H9 (cell line): Measurements from ENCODE around the gene COL5A2. TPM values are rescaled to one million over a fixed set of nuclear protein-coding genes. Genes with fewer than 3 reads are reported as not detected.

Source experiments
- DNase-seq: peaks from one replicate; pipeline ENCODE4 v3.0.0-alpha.2; 2017
- H2AFZ ChIP-seq: one replicate; pipeline ENCODE4 v1.6.1; 2013; ENCODE audit warnings: mild to moderate bottlenecking, low read length, control low read depth, moderate library complexity
- H2AK5ac ChIP-seq: 2 replicates; pipeline ENCODE4 v1.6.1; 2013; ENCODE audit warnings: low read length, control low read depth, mixed read lengths; ENCODE audit not compliant: insufficient read length
- H2BK120ac ChIP-seq: one replicate; pipeline ENCODE4 v1.6.1; 2013; ENCODE audit warnings: low read depth, mild to moderate bottlenecking, low read length, control low read depth, inconsistent platforms; ENCODE audit not compliant: poor library complexity, severe bottlenecking
- H2BK12ac ChIP-seq: 2 replicates; pipeline ENCODE4 v1.6.1; 2013; ENCODE audit warnings: low read length, control low read depth, mixed read lengths, low read depth; ENCODE audit not compliant: insufficient read length
- H2BK15ac ChIP-seq: 2 replicates; pipeline ENCODE4 v1.6.1; 2013; ENCODE audit warnings: low read depth, low read length, control low read depth
- H2BK20ac ChIP-seq: one replicate; pipeline ENCODE4 v1.6.1; 2013; ENCODE audit warnings: low read depth, mild to moderate bottlenecking, low read length, control low read depth, inconsistent platforms; ENCODE audit not compliant: poor library complexity, severe bottlenecking
- H2BK5ac ChIP-seq: 2 replicates; pipeline ENCODE4 v1.6.1; 2013; ENCODE audit warnings: low read length, control low read depth, mixed read lengths; ENCODE audit not compliant: insufficient read length
- H3K14ac ChIP-seq: 2 replicates; pipeline ENCODE4 v1.6.1; 2013; ENCODE audit warnings: low read length, control low read depth; ENCODE audit not compliant: insufficient read depth
- H3K18ac ChIP-seq: 2 replicates; pipeline ENCODE4 v1.6.1; 2013; ENCODE audit warnings: low read depth, mild to moderate bottlenecking, mixed read lengths, low read length, control low read depth; ENCODE audit not compliant: insufficient read length
- H3K23ac ChIP-seq: 2 replicates; pipeline ENCODE4 v1.6.1; 2013; ENCODE audit warnings: low read length, control low read depth, mixed read lengths, low read depth; ENCODE audit not compliant: insufficient read length
- H3K23me2 ChIP-seq: 2 replicates; pipeline ENCODE4 v1.6.1; 2013; ENCODE audit warnings: low read depth, mild to moderate bottlenecking, mixed read lengths, low read length, control low read depth; ENCODE audit not compliant: insufficient read length, poor library complexity, severe bottlenecking
- H3K27ac ChIP-seq: 2 replicates; pipeline ENCODE4 v1.5.1; 2013; ENCODE audit warnings: low read length, control low read depth, mixed read lengths, low read depth; ENCODE audit not compliant: insufficient read length
- H3K27me3 ChIP-seq: 2 replicates; pipeline ENCODE4 v1.6.1; 2013; ENCODE audit warnings: low read length, control low read depth, inconsistent platforms; ENCODE audit not compliant: insufficient read depth
- H3K4ac ChIP-seq: 2 replicates; pipeline ENCODE4 v1.6.1; 2013; ENCODE audit warnings: low read depth, mild to moderate bottlenecking, control low read depth, inconsistent platforms, low read length, moderate library complexity
- H3K4me1 ChIP-seq: 2 replicates; pipeline ENCODE4 v1.6.1; 2013; ENCODE audit warnings: low read length, control low read depth, inconsistent platforms; ENCODE audit not compliant: insufficient read depth
- H3K4me2 ChIP-seq: 2 replicates; pipeline ENCODE4 v1.6.1; 2013; ENCODE audit warnings: low read length, control low read depth, mixed read lengths; ENCODE audit not compliant: insufficient read length, insufficient read depth
- H3K56ac ChIP-seq: 2 replicates; pipeline ENCODE4 v1.6.1; 2013; ENCODE audit warnings: low read depth, mild to moderate bottlenecking, mixed read lengths, low read length, control low read depth; ENCODE audit not compliant: insufficient read length
- H3K79me1 ChIP-seq: 2 replicates; pipeline ENCODE4 v1.6.1; 2013; ENCODE audit warnings: low read depth, mild to moderate bottlenecking, moderate library complexity, low read length, control low read depth, inconsistent platforms; ENCODE audit not compliant: insufficient read depth, poor library complexity, severe bottlenecking
- H3K79me2 ChIP-seq: 2 replicates; pipeline ENCODE4 v1.6.1; 2013; ENCODE audit warnings: low read length, control low read depth, inconsistent platforms; ENCODE audit not compliant: insufficient read depth
- H3K9ac ChIP-seq: 2 replicates; pipeline ENCODE4 v1.6.1; 2013; ENCODE audit warnings: low read length, control low read depth, mixed read lengths; ENCODE audit not compliant: insufficient read length; ENCODE audit errors: extremely low read depth
- H3K9me3 ChIP-seq: one replicate; pipeline ENCODE4 v1.6.1; 2013; ENCODE audit warnings: low read depth, low read length, inconsistent platforms; ENCODE audit not compliant: control insufficient read depth
- H3T11ph ChIP-seq: one replicate; pipeline ENCODE4 v1.6.1; 2013; ENCODE audit warnings: mild to moderate bottlenecking, low read length, control low read depth, inconsistent platforms
- H4K20me1 ChIP-seq: one replicate; pipeline ENCODE4 v1.6.1; 2013; ENCODE audit not compliant: control insufficient read depth, insufficient read length, insufficient read depth
- H4K5ac ChIP-seq: 2 replicates; pipeline ENCODE4 v1.6.1; 2013; ENCODE audit warnings: low read depth, mild to moderate bottlenecking, mixed read lengths, low read length, control low read depth; ENCODE audit not compliant: insufficient read length
- H4K8ac ChIP-seq: replicated peaks from 2 replicates; pipeline ENCODE4 v1.6.1; 2013; ENCODE audit warnings: low read length, control low read depth, mixed read lengths, low read depth; ENCODE audit not compliant: insufficient read length
- H4K91ac ChIP-seq: 2 replicates; pipeline ENCODE4 v1.6.1; 2013; ENCODE audit warnings: low read depth, mild to moderate bottlenecking, moderate library complexity, mixed read lengths, low read length, control low read depth; ENCODE audit not compliant: insufficient read length
- H3K27ac Mint-ChIP-seq, 3 experiments: 2 replicates in 2 of 3; 3 replicates in 1 of 3; pipeline ENCODE4 v1.8.0; 2020 to 2021; ENCODE audit warnings: mixed read lengths in 3 of 3, mild to moderate bottlenecking in 1 of 3, moderate library complexity in 1 of 3
- H3K27me3 Mint-ChIP-seq: 2 replicates; pipeline ENCODE4 v1.8.0; 2021; ENCODE audit warnings: low read depth, mild to moderate bottlenecking, moderate library complexity, mixed read lengths
- H3K36me3 Mint-ChIP-seq, 3 experiments: 2 replicates in 2 of 3; 3 replicates in 1 of 3; pipeline ENCODE4 v1.8.0; 2020 to 2021; ENCODE audit warnings: low read depth in 3 of 3, mixed read lengths in 3 of 3; ENCODE audit not compliant: insufficient read depth in 1 of 3
- H3K4me1 Mint-ChIP-seq, 2 experiments: 2 replicates each; pipeline ENCODE4 v1.8.0; 2020; ENCODE audit warnings: mixed read lengths in 2 of 2
- H3K4me3 Mint-ChIP-seq, 2 experiments: 2 replicates in 1 of 2; 3 replicates in 1 of 2; pipeline ENCODE4 v1.8.0; 2020 to 2021; ENCODE audit warnings: mild to moderate bottlenecking in 2 of 2, mixed read lengths in 2 of 2, moderate library complexity in 1 of 2
- H3K9me3 Mint-ChIP-seq, 2 experiments: 2 replicates in 1 of 2; 3 replicates in 1 of 2; pipeline ENCODE4 v1.8.0; 2020; ENCODE audit warnings: mild to moderate bottlenecking in 2 of 2, mixed read lengths in 2 of 2, moderate library complexity in 1 of 2
- CTCF ChIP-seq: fragments of 200-600 bp; sonication (generic); conservative IDR thresholded peaks from 3 replicates; pipeline ENCODE4 v1.8.0; 2021; ENCODE audit warnings: antibody characterized with exemption, mild to moderate bottlenecking
- WGBS: extraction: QIAGEN DNeasy Blood & Tissue Kit; methylation state at CpG from one replicate; pipeline ENCODE4 v1.1.7; 2013; ENCODE audit warnings: missing lambda C conversion rate, low lambda C conversion rate, mixed read lengths; ENCODE audit not compliant: insufficient read length; ENCODE audit errors: extremely low coverage; 5-methylcytosine and 5-hydroxymethylcytosine counted together
- total RNA-seq: library from RNA; stranded (reverse); gene quantifications from 2 replicates; pipeline ENCODE4 v1.2.1, GENCODE V29; 2021

Gene COL5A2
- total RNA-seq, 1 experiment from 2014 or later: 10.5 TPM

DNA sequence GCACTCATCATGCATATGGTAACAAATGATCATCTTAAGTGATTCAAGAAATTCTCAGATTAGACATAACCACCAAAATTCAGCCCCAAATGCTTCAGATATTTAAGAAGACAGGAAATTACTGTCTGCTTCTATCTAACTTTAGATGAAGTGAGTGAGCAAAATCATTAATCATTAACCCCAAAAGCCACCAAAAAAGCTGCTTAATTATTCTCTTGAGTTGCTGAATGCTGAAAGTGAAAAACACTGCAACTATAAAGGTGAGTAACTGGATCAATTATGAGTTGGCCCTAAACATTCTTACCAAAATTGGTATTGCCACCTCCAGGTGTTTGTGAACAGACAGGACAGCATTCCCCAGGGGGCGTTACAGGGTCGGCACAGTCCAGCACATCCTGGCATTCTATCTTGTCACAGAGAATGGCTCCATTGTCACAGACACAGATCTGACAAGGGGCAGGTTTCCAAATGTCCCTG, 69.6 kb downstream of the COL5A2 start:
- Histone ChIP-seq H4K91ac (no peak overlapping the region), H3K27me3 (no peaks in the 10 kb centered on the region), H3K79me2 (no peaks in the 10 kb centered on the region), H4K5ac (no peak overlapping the region), H3K4ac (no peak overlapping the region), H4K20me1 (no peaks in the 10 kb centered on the region), H3K18ac (no peak overlapping the region), H3K56ac (no peak overlapping the region), H2BK15ac (no peak overlapping the region), H2BK12ac (no peak overlapping the region), H2BK20ac (no peak overlapping the region), H3K23me2 (no peaks in the 10 kb centered on the region), H2BK5ac (no peak overlapping the region), H3T11ph (no peak overlapping the region), H3K9ac (no peak overlapping the region), H2AK5ac (no peak overlapping the region), H3K27ac (no peak overlapping the region), H3K4me2 (no peak overlapping the region), H2BK120ac (no peak overlapping the region), H3K23ac (no peak overlapping the region), H3K79me1 (no peaks in the 10 kb centered on the region), H3K4me1 (no peaks in the 10 kb centered on the region), H3K14ac (no peak overlapping the region), H2AFZ (no peak overlapping the region), H4K8ac (no peak overlapping the region), H3K9me3 (no peaks in the 10 kb centered on the region)
- Mint-ChIP-seq H3K4me1 (no peaks in the 10 kb centered on the region), H3K4me3 (no peak overlapping the region), H3K27me3 (no peaks in the 10 kb centered on the region), H3K36me3 (no peaks in the 10 kb centered on the region), H3K27ac (no peak overlapping the region), H3K9me3 (no peaks in the 10 kb centered on the region)
- WGBS: no CpG with 5 or more reads among the region's 2 CpGs
- no peak for DNase-seq
- no peak for TF ChIP-seq CTCF
